Duodenal mucosa (tissue), 2 donors: ENCODE measurements around the gene UBXN1.

Source experiments
- H3K27ac ChIP-seq: one replicate; pipeline ENCODE4 v1.7.0; 2013; ENCODE audit warnings: low read depth, low read length
- H3K27me3 ChIP-seq, 2 donors: one replicate each; pipeline ENCODE4 v1.7.0; 2013; ENCODE audit warnings: low read length in 2 of 2, control low read depth in 1 of 2; ENCODE audit not compliant: insufficient read depth in 2 of 2, control insufficient read depth in 1 of 2
- H3K36me3 ChIP-seq, 2 donors: one replicate each; pipeline ENCODE4 v1.7.0; 2013; ENCODE audit warnings: low read length in 2 of 2, control low read depth in 1 of 2; ENCODE audit not compliant: insufficient read depth in 2 of 2, control insufficient read depth in 1 of 2
- H3K4me1 ChIP-seq, 2 donors: one replicate each; pipeline ENCODE4 v1.7.0; 2013; ENCODE audit warnings: low read length in 2 of 2, control low read depth in 1 of 2; ENCODE audit not compliant: insufficient read depth in 2 of 2, control insufficient read depth in 1 of 2
- H3K4me3 ChIP-seq, 2 donors: one replicate each; pipeline ENCODE4 v1.7.0; 2013; ENCODE audit warnings: low read length in 2 of 2, low read depth in 1 of 2
- H3K9ac ChIP-seq, 2 donors: one replicate each; pipeline ENCODE4 v1.7.0; 2013; ENCODE audit warnings: low read length in 2 of 2, low read depth in 1 of 2
- H3K9me3 ChIP-seq, 2 donors: one replicate each; pipeline ENCODE4 v1.7.0; 2013; ENCODE audit warnings: low read length in 2 of 2, control low read depth in 1 of 2; ENCODE audit not compliant: control insufficient read depth in 1 of 2

Gene UBXN1

GRCh38 chr11:62719302-62719978, 40.6 kb upstream of the UBXN1 start:
- peaks cover 67 to 95% of the 10 kb centered on the region in 2 donors for H3K36me3 ChIP-seq
- no peaks in the 10 kb centered on the region for H3K27me3 ChIP-seq
- peaks cover 16 to 21% of the 10 kb centered on the region in 2 donors for H3K4me1 ChIP-seq
- H3K9me3 ChIP-seq = no peaks in the 10 kb centered on the region
- H3K4me3 ChIP-seq = no peak overlapping the region
- H3K9ac ChIP-seq = no peak overlapping the region
- H3K27ac ChIP-seq = no peak overlapping the region

GRCh38 chr11:62716816-62717215, 37.9 kb upstream of the UBXN1 start:
- H3K27me3 ChIP-seq = no peaks in the 10 kb centered on the region
- peaks cover 67 to 82% of the 10 kb centered on the region in 2 donors for H3K36me3 ChIP-seq
- H3K27ac ChIP-seq = no peak overlapping the region
- H3K4me3 ChIP-seq = no peak overlapping the region
- H3K4me1 ChIP-seq = peaks cover 25 to 37% of the 10 kb centered on the region in 2 donors
- H3K9ac ChIP-seq = no peak overlapping the region
- no peaks in the 10 kb centered on the region for H3K9me3 ChIP-seq

GRCh38 chr11:62716206-62716605, 37.3 kb upstream of the UBXN1 start:
- peaks cover 25 to 37% of the 10 kb centered on the region in 2 donors for H3K4me1 ChIP-seq
- H3K9me3 ChIP-seq = no peaks in the 10 kb centered on the region
- H3K36me3 ChIP-seq = peaks cover 65 to 81% of the 10 kb centered on the region in 2 donors
- no peaks in the 10 kb centered on the region for H3K27me3 ChIP-seq
- H3K27ac ChIP-seq = no peak overlapping the region
- no peak overlapping the region for H3K4me3 ChIP-seq
- H3K9ac ChIP-seq = no peak overlapping the region

- Histone ChIP-seq H3K36me3 (peaks cover 64 to 78% of the 10 kb centered on the region in 2 donors), H3K27ac (no peak overlapping the region), H3K9me3 (no peaks in the 10 kb centered on the region), H3K27me3 (no peaks in the 10 kb centered on the region), H3K9ac (no peak overlapping the region), H3K4me1 (peaks cover 27 to 40% of the 10 kb centered on the region in 2 donors), H3K4me3 (no peak overlapping the region)
Observed at GRCh38 chr11:62715150-62716130, 36.6 kb upstream of the UBXN1 start.

- Histone ChIP-seq H3K9ac (peak overlapping the region; percentile 20 to 26), H3K27me3 (no peaks in the 10 kb centered on the region), H3K27ac (peak overlapping the region; percentile 58), H3K9me3 (no peaks in the 10 kb centered on the region), H3K36me3 (peaks cover 52 to 62% of the 10 kb centered on the region in 2 donors), H3K4me1 (peaks cover 41 to 54% of the 10 kb centered on the region in 2 donors), H3K4me3 (peak overlapping the region in 1 of 2 donors; percentile 20)
Observed at GRCh38 chr11:62713343-62713742, 34.5 kb upstream of the UBXN1 start.

- H3K9ac ChIP-seq = peak overlapping the region in 1 of 2 donors; percentile 20
- peak overlapping the region in 1 of 2 donors; percentile 20 for H3K4me3 ChIP-seq
- no peak overlapping the region for H3K27ac ChIP-seq
- H3K27me3 ChIP-seq = no peaks in the 10 kb centered on the region
- H3K9me3 ChIP-seq = no peaks in the 10 kb centered on the region
- H3K4me1 ChIP-seq = peaks cover 42 to 59% of the 10 kb centered on the region in 2 donors
- peaks cover 50 to 57% of the 10 kb centered on the region in 2 donors for H3K36me3 ChIP-seq
Observed at GRCh38 chr11:62712861-62713260, 34.0 kb upstream of the UBXN1 start.

- peaks cover 49 to 52% of the 10 kb centered on the region in 2 donors for H3K36me3 ChIP-seq
- peaks cover 42 to 59% of the 10 kb centered on the region in 2 donors for H3K4me1 ChIP-seq
- no peak overlapping the region for H3K4me3 ChIP-seq
- H3K27ac ChIP-seq = no peak overlapping the region
- H3K27me3 ChIP-seq = no peaks in the 10 kb centered on the region
- H3K9me3 ChIP-seq = no peaks in the 10 kb centered on the region
- peak overlapping the region in 1 of 2 donors; percentile 20 for H3K9ac ChIP-seq
Observed at GRCh38 chr11:62712276-62712812, 33.5 kb upstream of the UBXN1 start.

GRCh38 chr11:62710001-62710345, 31.1 kb upstream of the UBXN1 start:
- H3K36me3 ChIP-seq = peaks cover 26 to 29% of the 10 kb centered on the region in 2 donors
- H3K4me1 ChIP-seq = peaks cover 54 to 64% of the 10 kb centered on the region in 2 donors
- H3K9me3 ChIP-seq = no peaks in the 10 kb centered on the region
- peak overlapping the region; percentile 79 to 89 for H3K4me3 ChIP-seq
- peak overlapping the region; percentile 94 for H3K27ac ChIP-seq
- H3K27me3 ChIP-seq = no peaks in the 10 kb centered on the region
- peak overlapping the region; percentile 78 to 90 for H3K9ac ChIP-seq

GRCh38 chr11:62709247-62710000, 30.6 kb upstream of the UBXN1 start:
- Histone ChIP-seq H3K9ac (peak overlapping the region; percentile 78 to 90), H3K36me3 (peaks cover 21 to 24% of the 10 kb centered on the region in 2 donors), H3K4me3 (peak overlapping the region; percentile 79 to 89), H3K27me3 (no peaks in the 10 kb centered on the region), H3K27ac (peak overlapping the region; percentile 94), H3K4me1 (peaks cover 51 to 64% of the 10 kb centered on the region in 2 donors), H3K9me3 (no peaks in the 10 kb centered on the region)
